Right kidney (tissue), 1 donor: ENCODE measurements around the gene ASPHD2.

Experiments used
- DNase-seq: peaks from one replicate; pipeline ENCODE4 v3.0.0-alpha.2; 2016

The ASPHD2 gene

DNA sequence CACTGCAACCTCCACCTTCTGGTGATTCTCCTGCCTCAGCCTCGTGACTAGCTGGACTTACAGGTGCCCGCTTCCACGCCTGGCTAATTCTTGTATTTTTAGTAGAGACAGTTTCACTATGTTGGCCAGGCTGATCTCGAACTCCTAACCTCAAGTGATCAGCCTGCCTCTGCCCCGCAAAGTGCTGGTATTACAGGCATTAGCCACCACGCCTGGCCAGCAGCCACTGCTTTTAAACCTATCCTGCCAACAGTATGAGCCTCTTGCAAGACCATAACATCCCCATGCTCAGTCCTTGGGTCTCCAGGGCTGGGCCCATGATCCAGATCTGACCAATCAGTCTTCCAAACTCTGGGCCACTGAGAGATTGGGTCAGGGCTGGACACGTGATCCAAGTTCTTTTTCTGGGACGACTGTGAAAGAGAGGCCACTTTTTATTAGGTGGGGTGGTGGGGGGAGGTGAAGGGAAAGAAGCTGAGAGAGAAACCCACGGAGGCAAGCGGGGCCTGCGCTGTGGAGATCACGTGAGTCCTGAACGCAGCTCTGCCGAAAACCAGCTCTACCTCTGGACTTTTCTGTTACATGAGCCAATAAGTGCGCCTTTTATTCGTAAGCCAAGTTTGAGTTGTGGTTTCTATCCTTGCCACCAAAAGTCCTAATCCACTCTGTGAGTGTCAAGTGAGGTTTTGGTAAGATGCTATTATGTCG lies 17.9 kb downstream of the ASPHD2 start:
- DNase-seq = no peak

GRCh38 chr22:26447584-26448329 lies 18.7 kb downstream of the ASPHD2 start:
- no peak for DNase-seq

- no peak for DNase-seq
These were observed 19.3 kb downstream of the ASPHD2 start for GRCh38 chr22:26448334-26448733.

GRCh38 chr22:26448941-26449340 lies 19.9 kb downstream of the ASPHD2 start:
- DNase-seq = no peak

DNA sequence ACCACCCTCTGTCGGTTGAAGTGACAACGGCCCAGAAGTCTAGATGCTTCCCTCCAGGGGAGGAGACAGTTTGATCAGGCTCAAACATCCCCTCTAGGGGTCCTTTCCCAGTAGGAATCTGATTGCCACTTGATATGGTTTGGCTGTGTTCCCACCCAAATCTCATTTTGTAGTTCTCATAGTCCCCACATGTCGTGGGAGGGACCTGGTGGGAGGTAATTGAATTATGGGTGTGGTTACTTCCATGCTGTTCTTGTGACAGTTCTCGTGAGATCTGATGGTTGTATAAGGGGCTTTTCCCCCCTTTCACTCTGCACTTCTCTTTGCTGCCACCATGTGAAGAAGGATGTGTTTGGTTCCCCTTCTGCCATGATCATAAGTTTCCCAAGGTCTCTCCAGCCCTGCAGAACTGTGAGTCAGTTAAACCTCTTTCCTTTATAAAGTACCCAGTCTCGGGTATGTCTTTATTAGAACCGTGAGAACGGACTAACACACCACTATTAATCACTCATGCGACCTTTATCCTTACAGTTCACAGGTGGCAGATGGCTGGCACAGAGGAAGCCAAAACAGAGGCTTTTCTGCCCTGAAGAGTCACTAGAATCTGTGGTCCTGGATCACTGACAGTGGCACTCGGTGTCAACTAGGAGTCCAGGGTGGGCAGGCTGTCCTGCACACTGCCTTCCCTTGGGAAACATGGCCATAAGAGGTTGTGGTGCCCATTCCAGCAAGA lies 21.6 kb downstream of the ASPHD2 start:
- no peak for DNase-seq

GRCh38 chr22:26452236-26453016 lies 23.4 kb downstream of the ASPHD2 start:
- no peak for DNase-seq

DNA sequence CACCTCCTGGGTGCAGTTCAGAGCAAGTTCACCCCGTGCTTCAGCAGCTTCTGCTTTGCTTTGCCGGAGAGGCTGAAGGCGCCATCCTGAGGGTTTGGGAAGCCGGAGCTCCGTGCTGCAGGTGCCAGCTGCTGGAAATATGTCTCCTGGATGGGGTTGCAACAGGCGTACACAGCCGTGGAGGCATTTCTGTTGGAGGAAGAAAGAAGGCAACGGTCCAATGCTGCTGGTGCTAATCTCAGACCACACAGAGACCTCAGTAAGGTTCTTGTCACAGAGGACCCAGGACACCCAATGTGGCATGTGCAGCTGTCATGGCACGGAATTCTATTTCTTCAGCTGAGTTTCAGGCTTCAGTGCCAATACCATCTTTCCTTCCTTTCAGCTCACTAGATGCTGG lies 24.2 kb downstream of the ASPHD2 start:
- no peak for DNase-seq

DNA sequence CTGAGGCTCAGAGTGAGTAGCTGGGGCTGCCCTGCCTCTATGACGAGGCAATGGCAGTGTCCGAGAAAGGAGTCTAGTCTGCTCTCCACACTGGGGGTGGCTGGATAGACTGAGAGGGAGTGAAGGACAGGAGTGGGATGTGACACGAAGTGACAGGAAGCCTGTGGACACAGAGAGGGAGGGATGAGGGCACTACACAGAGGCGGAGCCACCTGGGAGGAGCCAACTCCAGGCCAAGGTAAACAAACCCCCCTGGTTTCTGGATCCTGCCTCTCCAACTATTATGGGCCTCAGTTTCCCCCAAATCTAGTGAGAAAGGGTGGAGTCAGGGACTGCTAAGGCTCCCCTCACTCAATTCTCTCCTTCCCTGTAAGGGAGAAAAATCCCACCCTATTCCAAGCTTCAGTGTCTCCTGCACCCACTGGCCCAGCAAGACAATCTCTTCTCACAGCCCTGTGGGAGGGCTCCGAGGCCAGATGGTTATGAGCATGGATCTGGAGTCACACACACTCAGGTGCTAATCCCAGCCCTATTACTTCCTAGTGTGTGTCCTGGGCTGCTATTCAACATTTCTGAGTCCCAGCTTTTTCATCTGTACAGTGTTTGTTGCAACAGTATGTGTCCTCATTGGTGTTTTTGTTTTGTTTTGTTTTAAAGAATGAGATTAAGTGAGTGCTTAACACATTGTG lies 24.9 kb downstream of the ASPHD2 start:
- no peak for DNase-seq

GRCh38 chr22:26457661-26458272 lies 28.7 kb downstream of the ASPHD2 start:
- no peak for DNase-seq

DNA sequence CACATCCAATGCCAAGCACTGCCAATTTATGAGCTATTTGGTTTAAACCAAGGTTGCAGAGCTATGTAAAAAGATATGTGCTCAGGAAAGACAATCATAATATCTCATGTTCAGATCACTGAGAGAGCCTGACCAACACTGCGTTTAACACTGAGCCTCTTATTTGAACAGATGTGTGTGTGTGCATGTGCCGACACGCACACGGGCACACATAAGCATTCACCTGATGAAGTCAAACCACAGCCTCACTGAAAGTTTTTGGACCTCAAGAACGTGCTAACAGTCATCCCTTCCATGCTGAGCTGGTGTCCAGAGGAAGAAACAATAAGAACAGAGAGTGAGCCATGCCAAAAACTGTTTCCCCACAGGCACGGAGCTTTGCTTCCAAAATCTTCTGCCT lies 31.1 kb downstream of the ASPHD2 start:
- no peak for DNase-seq

- peak; percentile 39 for DNase-seq
These were observed 32.2 kb downstream of the ASPHD2 start for GRCh38 chr22:26461188-26461810.

- no peak for DNase-seq
These were observed 33.0 kb downstream of the ASPHD2 start for GRCh38 chr22:26462051-26462450.

DNA sequence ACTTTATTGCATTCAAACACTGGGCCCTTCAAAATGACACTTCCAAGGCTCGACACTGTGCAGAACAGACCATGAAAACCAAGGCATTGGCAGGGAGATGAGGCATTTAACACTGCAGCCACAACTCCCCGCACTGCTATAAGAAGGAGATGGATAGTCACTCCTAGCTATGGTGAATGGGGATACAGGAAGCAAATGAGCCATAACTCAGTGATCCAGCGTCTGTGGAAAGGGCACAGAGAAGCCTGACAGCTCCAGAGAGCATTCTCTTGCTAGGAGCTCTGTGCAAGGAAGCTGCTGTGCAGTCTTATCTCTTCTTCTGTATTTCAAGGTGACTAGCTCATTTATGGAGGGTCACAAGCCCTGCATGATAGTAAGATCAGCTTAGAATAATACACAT lies 33.6 kb downstream of the ASPHD2 start:
- no peak for DNase-seq

GRCh38 chr22:26463101-26463661 lies 34.1 kb downstream of the ASPHD2 start:
- DNase-seq = peak; percentile 61

DNA sequence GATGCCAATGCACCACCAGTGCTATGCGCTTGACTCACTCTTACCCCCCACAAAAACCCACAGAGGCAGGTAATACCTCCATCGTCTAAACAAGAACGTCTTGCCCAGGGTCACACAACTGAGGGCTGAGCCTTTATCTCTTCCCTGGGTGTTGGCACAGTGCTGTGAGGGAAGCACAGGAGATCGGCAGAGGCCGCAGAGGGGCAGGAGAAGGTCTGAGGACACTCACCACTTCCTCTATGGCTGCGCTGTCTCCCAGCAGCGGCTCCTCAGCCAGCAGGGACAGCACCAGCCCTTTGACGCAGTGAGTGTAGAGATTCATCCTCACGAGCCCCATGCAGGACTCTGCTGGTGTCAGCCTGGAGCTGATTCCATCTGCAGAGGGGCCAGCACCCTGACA lies 34.6 kb downstream of the ASPHD2 start:
- no peak for DNase-seq

- no peak for DNase-seq
These were observed 35.3 kb downstream of the ASPHD2 start for GRCh38 chr22:26464312-26464711.

DNA sequence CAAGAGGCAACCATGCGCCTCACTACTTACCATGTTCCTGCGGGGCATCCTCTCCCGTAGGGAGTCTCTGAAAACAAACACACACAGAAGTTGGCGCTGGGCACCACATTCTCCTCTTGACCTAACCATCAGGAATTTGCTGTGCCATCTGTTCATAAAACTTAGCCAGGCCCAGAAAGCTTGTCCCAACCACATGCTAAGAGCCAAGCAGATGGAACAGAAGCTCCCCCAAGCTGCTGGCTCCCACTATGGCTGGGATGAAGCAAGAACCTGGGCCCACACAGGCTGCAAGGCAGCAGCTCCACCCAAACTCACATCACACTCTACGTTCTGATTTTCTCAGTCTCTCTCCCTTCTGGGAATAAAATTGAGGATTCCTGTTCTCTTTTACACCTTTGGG lies 37.1 kb downstream of the ASPHD2 start:
- no peak for DNase-seq

GRCh38 chr22:26470807-26471206 lies 41.7 kb downstream of the ASPHD2 start:
- DNase-seq = no peak

DNA sequence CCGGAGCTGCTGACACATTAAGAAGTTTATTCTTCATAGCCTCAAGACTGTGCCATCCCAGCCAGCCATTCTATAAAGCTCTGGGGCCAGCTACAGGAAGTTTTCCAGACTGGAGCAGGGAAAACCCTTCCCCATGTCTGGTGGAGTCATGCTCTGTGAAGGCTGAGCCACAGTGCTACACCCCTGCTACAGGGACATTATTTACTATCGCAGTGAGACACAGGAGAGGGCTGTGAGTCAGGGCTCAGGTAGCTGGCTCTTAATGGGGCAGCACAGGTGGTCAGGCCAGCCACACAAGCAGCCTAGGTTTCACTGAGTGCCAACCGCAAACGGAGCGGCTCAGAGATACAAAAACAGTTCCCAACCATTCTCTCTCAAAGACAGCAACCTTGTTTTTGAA lies 42.5 kb downstream of the ASPHD2 start:
- DNase-seq = no peak

DNA sequence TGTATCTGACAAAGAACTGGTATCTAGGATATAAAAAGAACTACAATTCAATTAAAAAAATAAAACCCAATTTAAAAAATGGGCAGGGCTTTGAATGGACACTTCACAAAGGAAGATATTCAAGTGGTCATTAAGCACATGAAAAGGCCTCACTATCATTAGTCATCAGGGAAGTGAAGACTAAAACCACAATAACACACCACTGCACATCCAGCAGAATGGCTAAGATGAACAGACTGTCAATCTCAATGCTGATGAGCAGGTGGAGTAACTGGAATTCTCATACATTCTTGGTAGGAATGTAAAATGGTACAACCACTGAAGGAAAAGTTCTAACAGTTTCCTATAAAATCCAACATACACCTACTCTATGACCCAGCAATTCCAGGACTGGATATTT lies 45.6 kb downstream of the ASPHD2 start:
- DNase-seq = no peak
